ENCODE results near the gene GRIN1. TPM values are rescaled to one million over a fixed set of nuclear protein-coding genes. Genes with fewer than 3 reads are reported as not detected.

GRIN1 gene
- total and polyA plus RNA-seq, 2 donors (not counting 1 experiment from before 2014, with no cell fraction given): 0.04 TPM; not detected in 1

DNA sequence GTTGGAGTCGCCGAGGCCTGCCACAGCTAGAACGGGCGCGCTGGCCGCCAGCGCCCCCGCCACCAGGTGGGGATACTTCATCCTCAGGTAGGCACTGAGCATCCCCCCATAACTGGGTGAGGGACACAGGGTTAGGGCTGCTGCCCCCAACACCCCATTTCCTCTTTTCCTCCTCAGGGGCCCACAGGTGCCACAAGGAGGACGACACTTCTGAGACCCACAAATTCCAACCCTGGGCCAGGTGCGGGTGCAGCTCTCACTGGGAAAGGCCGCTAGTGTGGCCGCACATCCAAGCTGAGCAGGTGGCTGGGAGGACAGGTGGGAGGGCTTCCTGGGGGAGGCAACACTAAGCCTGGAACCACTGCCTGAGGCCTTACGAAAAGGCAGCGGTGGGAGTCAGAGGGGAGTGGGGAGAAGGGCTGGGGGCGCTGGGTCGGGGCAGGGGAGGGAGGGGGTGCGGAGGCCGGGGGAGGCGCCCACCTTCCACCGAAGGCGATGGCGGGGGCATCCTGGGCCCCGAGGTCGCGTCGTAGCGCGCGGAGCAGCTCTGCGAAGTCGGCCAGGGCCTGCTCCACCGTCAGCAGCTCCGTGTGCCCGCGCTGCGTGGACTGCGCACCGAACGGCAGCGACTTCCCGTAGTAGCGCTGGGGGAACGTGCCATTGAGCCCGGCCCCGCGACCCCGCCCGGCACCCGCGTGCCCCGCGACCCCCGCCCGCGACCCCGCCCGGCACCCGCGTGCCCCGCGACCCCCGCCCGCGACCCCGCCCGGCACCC, 25.4 kb upstream of the GRIN1 start:
- Mint-ChIP-seq H3K9me3 (ENCODE audit: insufficient read depth) (no peaks in the 10 kb centered on the region), H3K4me1 (peaks cover 10% of the 10 kb centered on the region), H3K4me3 (peak overlapping the region; percentile 81), H3K27me3 (no peaks in the 10 kb centered on the region), H3K27ac (no peak overlapping the region)
- WGBS (ENCODE audit: insufficient coverage): 29% methylated on average over 60 of the region's 66 CpGs
- Histone ChIP-seq H3K36me3 (replicated peaks in 1 of 2; ENCODE audit: control extremely low read depth in 1 of 2, control insufficient read depth in 1 of 2, extremely low read depth in 1 of 2, insufficient read depth in 2 of 2, low read length in 1 of 2) (peaks cover 0 to 39% of the 10 kb centered on the region in 2 experiments), H3K4me1 (ENCODE audit: control insufficient read depth in 2 of 2, insufficient read depth in 2 of 2, low read length in 2 of 2) (peaks cover 9 to 18% of the 10 kb centered on the region in 2 donors), H2AFZ (ENCODE audit: insufficient read depth, low read depth, low read length, poor library complexity, severe bottlenecking) (no peak overlapping the region), H3K4me3 (ENCODE audit: control extremely low read depth in 1 of 5, extremely low read depth in 1 of 5, insufficient read depth in 1 of 5, low read depth in 2 of 5, low read length in 4 of 5) (peak overlapping the region in 1 of 5 experiments; percentile 32), H4K20me1 (ENCODE audit: control insufficient read depth, insufficient read depth, low read length, poor library complexity, severe bottlenecking) (peaks cover 9% of the 10 kb centered on the region), H3K27ac (ENCODE audit: low read length in 2 of 2) (no peak overlapping the region), H3K4me2 (replicated peaks; ENCODE audit: low read depth, low read length, poor library complexity, severe bottlenecking) (peak overlapping the region; percentile 100), H3K9me3 (ENCODE audit: control extremely low read depth in 1 of 3, control insufficient read depth in 2 of 3, insufficient read depth in 1 of 3, low read length in 2 of 3) (no peaks in the 10 kb centered on the region), H3K79me2 (ENCODE audit: control insufficient read depth, insufficient read depth, low read length) (peaks cover 14% of the 10 kb centered on the region), H3K27me3 (replicated peaks in 1 of 4; ENCODE audit: control extremely low read depth in 1 of 4, control insufficient read depth in 3 of 4, insufficient read depth in 4 of 4, low read length in 3 of 4) (no peaks in the 10 kb centered on the region), H3K9ac (ENCODE audit: low read length) (no peak overlapping the region)
- peak; percentile 19 for ATAC-seq (ENCODE audit: low read depth)
- CTCF ChIA-PET: interaction anchor here (1.1 to 1.3 kb wide), 3 partner anchors 17 to 123 kb away, joined by 3 to 6 read pairs (median 4); no protein-coding TSS in a partner anchor
- POLR2A ChIA-PET: interaction anchor here (0.7 kb wide), 2 partner anchors 107 to 160 kb away, joined by 4 to 6 read pairs; no protein-coding TSS in a partner anchor
- intact Hi-C loops (cut with micrococcal nuclease): loop anchor here (2.0 kb wide), 1 partner anchor 27 kb away; the partner anchor contains the start of gene MAN1B1
- TF ChIP-seq EZH2 (IDR thresholded peaks at IDR 0.05; ENCODE audit: borderline replicate concordance, insufficient read depth, low read depth, low read length, poor library complexity, severe bottlenecking): no peak
- TF ChIP-seq, protein P1, sequence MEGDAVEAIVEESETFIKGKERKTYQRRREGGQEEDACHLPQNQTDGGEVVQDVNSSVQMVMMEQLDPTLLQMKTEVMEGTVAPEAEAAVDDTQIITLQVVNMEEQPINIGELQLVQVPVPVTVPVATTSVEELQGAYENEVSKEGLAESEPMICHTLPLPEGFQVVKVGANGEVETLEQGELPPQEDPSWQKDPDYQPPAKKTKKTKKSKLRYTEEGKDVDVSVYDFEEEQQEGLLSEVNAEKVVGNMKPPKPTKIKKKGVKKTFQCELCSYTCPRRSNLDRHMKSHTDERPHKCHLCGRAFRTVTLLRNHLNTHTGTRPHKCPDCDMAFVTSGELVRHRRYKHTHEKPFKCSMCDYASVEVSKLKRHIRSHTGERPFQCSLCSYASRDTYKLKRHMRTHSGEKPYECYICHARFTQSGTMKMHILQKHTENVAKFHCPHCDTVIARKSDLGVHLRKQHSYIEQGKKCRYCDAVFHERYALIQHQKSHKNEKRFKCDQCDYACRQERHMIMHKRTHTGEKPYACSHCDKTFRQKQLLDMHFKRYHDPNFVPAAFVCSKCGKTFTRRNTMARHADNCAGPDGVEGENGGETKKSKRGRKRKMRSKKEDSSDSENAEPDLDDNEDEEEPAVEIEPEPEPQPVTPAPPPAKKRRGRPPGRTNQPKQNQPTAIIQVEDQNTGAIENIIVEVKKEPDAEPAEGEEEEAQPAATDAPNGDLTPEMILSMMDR (IDR thresholded peaks at IDR 0.05): no peak
- DNase-seq: peak; percentile 52
